OCI-LY7 (cell line): ENCODE data around the gene TM4SF1. TPM values are rescaled to one million over a fixed set of nuclear protein-coding genes. Genes with fewer than 3 reads are reported as not detected.

Experiments
- BruUV-seq: library from RNA; stranded (reverse); fragments of 400-500 nt; replicated peaks from 2 replicates; lab custom pipeline; 2021; lab: Mats Ljungman, UMichigan
- CTCF ChIA-PET: fragments of 300-600 bp; sonication (Branson Sonifier 250); formaldehyde crosslinking; loops from one replicate; lab custom pipeline; 2022; ENCODE audit warnings: antibody characterized with exemption; ENCODE audit not compliant: unreplicated experiment; lab: Charles Lee
- POLR2A ChIA-PET: fragments of 300-600 bp; sonication (Branson Sonifier 250); formaldehyde crosslinking; loops from one replicate; lab custom pipeline; 2022; ENCODE audit warnings: antibody characterized with exemption; lab: Charles Lee
- DNase-seq: peaks from one replicate; pipeline ENCODE4 v3.0.0-alpha.2; 2015; ENCODE audit warnings: low spot score
- H2AFZ ChIP-seq: fragments of 200-600 bp; sonication (generic), shearing (Covaris generic); 2 replicates; pipeline ENCODE4 v1.6.1; 2014; ENCODE audit warnings: mild to moderate bottlenecking, antibody characterized with exemption, low read length, moderate library complexity
- H3K27ac ChIP-seq: fragments of 200-600 bp; sonication (generic); 2 replicates; pipeline ENCODE4 v1.5.1; 2014; ENCODE audit warnings: mixed run types, low read depth, mild to moderate bottlenecking, moderate library complexity, low read length, inconsistent platforms; ENCODE audit not compliant: poor library complexity, severe bottlenecking
- H3K36me3 ChIP-seq: fragments of 200-600 bp; sonication (generic); 2 replicates; pipeline ENCODE4 v1.6.1; 2014; ENCODE audit warnings: mild to moderate bottlenecking, antibody characterized with exemption, low read length, moderate library complexity, mixed read lengths; ENCODE audit not compliant: insufficient read depth
- H3K4me1 ChIP-seq: fragments of 200-600 bp; sonication (generic); 2 replicates; pipeline ENCODE4 v1.5.1; 2014; ENCODE audit warnings: mild to moderate bottlenecking, low read length; ENCODE audit not compliant: insufficient read depth, poor library complexity, severe bottlenecking
- H3K4me2 ChIP-seq: fragments of 200-600 bp; sonication (generic); 2 replicates; pipeline ENCODE4 v1.6.1; 2014; ENCODE audit warnings: mild to moderate bottlenecking, low read length
- H3K4me3 ChIP-seq: fragments of 200-600 bp; sonication (generic); 2 replicates; pipeline ENCODE4 v1.5.1; 2014; ENCODE audit warnings: mild to moderate bottlenecking, low read depth, low read length; ENCODE audit not compliant: poor library complexity, severe bottlenecking
- H3K79me2 ChIP-seq: fragments of 200-600 bp; sonication (generic); 2 replicates; pipeline ENCODE4 v1.6.1; 2016; ENCODE audit warnings: low read depth, mild to moderate bottlenecking, low read length, moderate library complexity, mixed read lengths; ENCODE audit not compliant: insufficient read depth
- H3K9me2 ChIP-seq: fragments of 200-600 bp; sonication (generic); 2 replicates; pipeline ENCODE4 v1.6.1; 2016; ENCODE audit warnings: mild to moderate bottlenecking, low read length, mixed read lengths; ENCODE audit not compliant: insufficient read depth
- H3K9me3 ChIP-seq: fragments of 200-600 bp; sonication (generic); 2 replicates; pipeline ENCODE4 v1.6.1; 2014; ENCODE audit warnings: mild to moderate bottlenecking, mixed run types, low read length, mixed read lengths
- H4K20me1 ChIP-seq: fragments of 200-600 bp; sonication (generic); 2 replicates; pipeline ENCODE4 v1.6.1; 2014; ENCODE audit warnings: mild to moderate bottlenecking, antibody characterized with exemption, low read length, moderate library complexity, mixed read lengths; ENCODE audit not compliant: insufficient read depth
- EZH2phosphoT487 ChIP-seq: fragments of 200-600 bp; sonication (generic); IDR thresholded peaks from 2 replicates; pipeline ENCODE4 v1.6.1; 2018; ENCODE audit warnings: low read depth, borderline replicate concordance, mild to moderate bottlenecking, mixed run types, antibody characterized with exemption, low read length, moderate library complexity, mixed read lengths
- intact Hi-C: fragments of 100-400 bp; cut with micrococcal nuclease; formaldehyde crosslinking; loops from one replicate; pipeline ENCODE4 v1.10.0; 2022; ENCODE audit not compliant: unreplicated experiment
- total RNA-seq, 2 experiments: library from RNA; depleted of rRNA in 1 of 2; stranded (reverse); fragments of >200 nt in 1 of 2; shearing (Covaris generic) in 1 of 2; gene quantifications; 2 replicates each; pipeline ENCODE4 v1.2.3, GENCODE V29; 2014 to 2022
- TF ChIP-seq, protein P1 (sequence below): fragments of 200-600 bp; sonication (generic); conservative IDR thresholded peaks from 2 replicates; pipeline ENCODE4 v1.5.1; 2014; ENCODE audit warnings: mild to moderate bottlenecking, antibody characterized with exemption, low read length, moderate library complexity, mixed read lengths

TM4SF1 gene
- total RNA-seq, 2 experiments from 2014 or later: not detected

GRCh38 chr3:149391960-149392359 is 14.5 kb upstream of the TM4SF1 start:
- H2AFZ ChIP-seq: no peak overlapping the region
- CTCF ChIA-PET: no interaction called here

DNA sequence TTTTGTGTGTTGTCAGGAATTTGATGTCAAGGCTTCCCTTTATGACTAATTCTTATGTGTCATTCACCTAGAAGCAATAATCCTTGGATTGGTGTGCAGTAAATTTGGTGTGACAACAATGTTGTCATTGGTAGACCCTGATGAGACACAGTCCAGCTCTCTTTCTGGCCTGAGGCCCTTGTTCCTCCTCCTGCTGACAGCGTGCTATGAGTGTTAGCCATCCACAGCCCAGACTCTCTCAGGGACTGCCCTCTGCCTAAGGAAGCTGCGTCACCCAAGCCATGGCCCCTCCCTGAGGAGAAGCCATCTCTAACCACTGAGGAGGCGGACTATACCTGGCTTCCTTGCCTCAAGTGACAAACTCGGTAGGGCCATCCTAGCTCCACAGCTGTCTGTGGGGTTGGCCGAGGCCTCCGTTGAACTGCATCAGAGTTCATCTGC is 13.3 kb upstream of the TM4SF1 start:
- Histone ChIP-seq H3K9me3 (no peaks in the 10 kb centered on the region), H4K20me1 (no peaks in the 10 kb centered on the region), H3K79me2 (no peaks in the 10 kb centered on the region), H2AFZ (no peak overlapping the region), H3K9me2 (no peaks in the 10 kb centered on the region), H3K36me3 (no peaks in the 10 kb centered on the region), H3K27ac (no peak overlapping the region), H3K4me3 (no peak overlapping the region), H3K4me1 (no peaks in the 10 kb centered on the region), H3K4me2 (no peak overlapping the region)
- TF ChIP-seq, protein P1, sequence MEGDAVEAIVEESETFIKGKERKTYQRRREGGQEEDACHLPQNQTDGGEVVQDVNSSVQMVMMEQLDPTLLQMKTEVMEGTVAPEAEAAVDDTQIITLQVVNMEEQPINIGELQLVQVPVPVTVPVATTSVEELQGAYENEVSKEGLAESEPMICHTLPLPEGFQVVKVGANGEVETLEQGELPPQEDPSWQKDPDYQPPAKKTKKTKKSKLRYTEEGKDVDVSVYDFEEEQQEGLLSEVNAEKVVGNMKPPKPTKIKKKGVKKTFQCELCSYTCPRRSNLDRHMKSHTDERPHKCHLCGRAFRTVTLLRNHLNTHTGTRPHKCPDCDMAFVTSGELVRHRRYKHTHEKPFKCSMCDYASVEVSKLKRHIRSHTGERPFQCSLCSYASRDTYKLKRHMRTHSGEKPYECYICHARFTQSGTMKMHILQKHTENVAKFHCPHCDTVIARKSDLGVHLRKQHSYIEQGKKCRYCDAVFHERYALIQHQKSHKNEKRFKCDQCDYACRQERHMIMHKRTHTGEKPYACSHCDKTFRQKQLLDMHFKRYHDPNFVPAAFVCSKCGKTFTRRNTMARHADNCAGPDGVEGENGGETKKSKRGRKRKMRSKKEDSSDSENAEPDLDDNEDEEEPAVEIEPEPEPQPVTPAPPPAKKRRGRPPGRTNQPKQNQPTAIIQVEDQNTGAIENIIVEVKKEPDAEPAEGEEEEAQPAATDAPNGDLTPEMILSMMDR: no peak
- no peak for TF ChIP-seq EZH2phosphoT487
- CTCF ChIA-PET: no interaction called here
- no TSS peak for BruUV-seq
- POLR2A ChIA-PET: interaction anchor here (1.0 kb wide), 1 partner anchor 39 kb away, joined by 3 read pairs; no protein-coding TSS in a partner anchor
- intact Hi-C loops: loop anchor here (5.0 kb wide), 1 partner anchor 92 kb away; no protein-coding TSS in a partner anchor
- no peak for DNase-seq

More at GRCh38 chr3:149391960-149392359, 14.5 kb upstream of the TM4SF1 start:
- Histone ChIP-seq H3K9me3 (no peaks in the 10 kb centered on the region), H3K79me2 (no peaks in the 10 kb centered on the region), H3K9me2 (no peaks in the 10 kb centered on the region), H3K27ac (no peak overlapping the region), H3K4me2 (no peak overlapping the region), H3K4me1 (no peaks in the 10 kb centered on the region), H4K20me1 (no peaks in the 10 kb centered on the region), H3K4me3 (no peak overlapping the region), H3K36me3 (no peaks in the 10 kb centered on the region)
- intact Hi-C loops: loop anchor here (5.0 kb wide), 1 partner anchor 90 kb away; no protein-coding TSS in a partner anchor
- no peak for TF ChIP-seq EZH2phosphoT487
- no peak for DNase-seq
- POLR2A ChIA-PET: no interaction called here
- BruUV-seq: no TSS peak

GRCh38 chr3:149390294-149390693 is 12.8 kb upstream of the TM4SF1 start:
- H3K27ac ChIP-seq: no peak overlapping the region
- H3K4me2 ChIP-seq: no peak overlapping the region
- ChIA-PET CTCF (no interaction called here), POLR2A (no interaction called here)
- BruUV-seq: no TSS peak
- no peak overlapping the region for H2AFZ ChIP-seq
- intact Hi-C loops: loop anchor here (5.0 kb wide), 1 partner anchor 92 kb away; no protein-coding TSS in a partner anchor
- TF ChIP-seq, protein P1: no peak
- no peak for TF ChIP-seq EZH2phosphoT487
- no peak for DNase-seq
- no peaks in the 10 kb centered on the region for H3K9me3 ChIP-seq
- no peaks in the 10 kb centered on the region for H3K9me2 ChIP-seq
- H3K36me3 ChIP-seq: no peaks in the 10 kb centered on the region
- H4K20me1 ChIP-seq: no peaks in the 10 kb centered on the region
- no peaks in the 10 kb centered on the region for H3K79me2 ChIP-seq
- H3K4me3 ChIP-seq: no peak overlapping the region
- H3K4me1 ChIP-seq: no peaks in the 10 kb centered on the region
